GM18499 (cell line): Measurements from ENCODE around the gene HNRNPUL1.
"Not testable (repeated sequence)": the region's sequence is repeated elsewhere in the genome, so short reads cannot be mapped to it uniquely, and the experiment has no call there.

Experiments
- ATAC-seq: cut with Tn5 transposase; IDR thresholded peaks from one replicate; pipeline ENCODE4 v1.9.1; 2021; ENCODE audit warnings: moderate number of reproducible peaks; ENCODE audit not compliant: insufficient read depth, unreplicated experiment

The HNRNPUL1 gene

DNA sequence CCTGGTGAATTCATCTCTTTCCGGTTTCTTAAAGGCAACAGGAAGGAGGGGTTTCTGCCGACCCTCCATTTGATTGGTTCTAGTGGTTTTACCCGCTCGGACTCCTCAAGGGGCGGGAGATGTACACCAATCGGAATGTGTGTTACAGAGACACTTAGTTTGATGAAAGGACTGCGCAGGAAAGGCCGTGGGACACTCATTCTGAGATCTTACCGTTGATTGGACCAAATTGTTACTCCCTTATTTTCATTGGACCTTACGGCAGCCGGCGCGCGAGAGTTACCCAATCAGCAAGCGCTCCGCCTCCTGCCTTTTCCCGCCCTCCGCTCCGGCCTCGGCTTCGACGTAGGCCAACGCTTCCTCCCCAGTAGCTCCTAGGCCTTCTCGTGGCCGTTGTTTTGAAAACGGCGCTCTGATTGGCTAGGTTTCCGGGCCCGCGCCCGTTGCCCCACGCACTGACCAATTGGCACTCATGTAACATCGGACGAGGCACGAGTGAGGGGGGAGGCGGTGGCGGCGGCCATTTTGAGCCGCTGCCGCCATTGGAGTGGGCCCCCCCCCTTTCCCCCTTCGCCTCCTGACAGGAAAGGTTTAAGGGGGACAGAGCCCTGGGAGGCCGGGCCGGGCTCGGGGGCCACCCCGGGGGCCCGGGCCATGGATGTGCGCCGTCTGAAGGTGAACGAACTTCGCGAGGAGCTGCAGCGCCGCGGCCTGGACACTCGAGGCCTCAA lies at the start of gene HNRNPUL1:
Gene HNRNPUL1, plus strand, starts transcription at position 523 of the 731 bp plus-strand sequence. Its CDS starts 132 bp downstream, at position 655.
- ATAC-seq: peak; percentile 66

DNA sequence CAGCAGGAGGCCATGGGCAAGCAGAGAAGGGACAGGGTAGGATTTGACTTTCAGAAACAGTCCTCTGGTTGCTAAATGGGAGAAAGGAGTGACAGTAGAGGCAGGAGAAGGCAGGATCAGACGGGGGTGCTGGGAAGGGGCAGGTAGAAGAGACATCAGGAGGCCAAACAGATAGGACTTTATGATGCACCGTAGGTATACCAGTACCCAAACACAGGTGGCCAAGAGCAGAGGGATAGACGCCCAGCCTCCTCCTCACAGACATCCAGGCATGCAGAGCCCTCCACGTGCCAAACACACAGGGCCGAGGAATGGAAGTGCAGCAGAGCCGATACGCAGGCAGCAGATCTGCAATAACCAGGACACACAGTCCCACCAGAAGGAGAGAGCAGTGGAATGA lies 46.4 kb upstream of the HNRNPUL1 start:
- ATAC-seq: no peak

DNA sequence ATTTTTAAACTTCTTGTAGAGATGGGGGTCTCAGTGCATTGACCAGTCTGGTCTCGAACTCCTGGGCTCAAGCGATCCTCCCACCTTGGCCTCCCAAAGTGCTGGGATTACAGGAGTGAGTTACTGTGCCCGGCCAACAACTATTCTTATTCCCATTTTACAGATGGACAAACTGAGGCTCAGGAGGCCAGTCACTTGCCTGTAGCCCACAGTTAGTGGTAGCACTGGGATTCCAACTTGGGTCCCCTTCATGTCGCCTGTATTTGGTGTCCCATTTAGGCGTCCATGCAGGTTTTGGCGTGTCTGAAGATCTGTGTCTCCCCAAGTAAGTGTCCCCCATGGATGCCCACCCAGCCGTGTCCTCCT lies 45.9 kb upstream of the HNRNPUL1 start:
- ATAC-seq: no peak

GRCh38 chr19:41218615-41219507 lies 45.3 kb upstream of the HNRNPUL1 start, which contains the start of gene AXL:
TSS of gene AXL (plus strand) at chr19:41219223. CDS start at chr19:41219393, 170 bp downstream.
- no peak for ATAC-seq

DNA sequence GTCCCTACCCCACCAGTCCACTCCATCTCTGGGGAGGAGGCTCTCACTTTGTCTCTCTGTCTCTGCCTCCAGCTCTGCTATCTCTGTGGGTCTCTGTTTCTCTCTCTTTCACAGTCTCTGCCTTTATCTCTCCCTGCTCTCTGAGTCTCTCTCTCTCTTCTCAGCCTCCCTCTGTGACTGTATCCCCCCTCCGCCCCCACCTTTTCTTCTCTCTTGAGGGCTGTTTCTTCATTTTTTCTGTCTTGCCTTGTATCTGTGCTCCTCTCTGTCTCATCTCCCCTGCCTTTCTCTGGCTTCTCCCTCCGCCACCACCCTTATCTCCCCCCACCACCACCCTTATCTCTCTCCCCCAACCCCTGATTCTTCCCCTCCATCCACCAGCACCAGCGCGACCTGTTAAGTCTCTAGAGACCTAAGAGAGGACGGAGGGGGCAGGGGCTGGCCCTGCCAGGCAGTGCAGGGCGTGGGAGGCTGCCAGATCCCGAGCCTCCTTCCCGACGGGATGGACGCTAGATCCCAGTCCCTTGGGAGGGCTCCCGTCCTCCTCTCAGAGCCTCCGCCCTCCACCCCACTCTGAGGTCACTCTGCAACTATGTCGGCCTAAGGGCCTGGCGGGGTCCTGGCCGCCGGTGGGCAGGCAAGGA lies 44.1 kb upstream of the HNRNPUL1 start:
- no peak for ATAC-seq

GRCh38 chr19:41220811-41221210 lies 43.4 kb upstream of the HNRNPUL1 start:
- ATAC-seq: no peak

DNA sequence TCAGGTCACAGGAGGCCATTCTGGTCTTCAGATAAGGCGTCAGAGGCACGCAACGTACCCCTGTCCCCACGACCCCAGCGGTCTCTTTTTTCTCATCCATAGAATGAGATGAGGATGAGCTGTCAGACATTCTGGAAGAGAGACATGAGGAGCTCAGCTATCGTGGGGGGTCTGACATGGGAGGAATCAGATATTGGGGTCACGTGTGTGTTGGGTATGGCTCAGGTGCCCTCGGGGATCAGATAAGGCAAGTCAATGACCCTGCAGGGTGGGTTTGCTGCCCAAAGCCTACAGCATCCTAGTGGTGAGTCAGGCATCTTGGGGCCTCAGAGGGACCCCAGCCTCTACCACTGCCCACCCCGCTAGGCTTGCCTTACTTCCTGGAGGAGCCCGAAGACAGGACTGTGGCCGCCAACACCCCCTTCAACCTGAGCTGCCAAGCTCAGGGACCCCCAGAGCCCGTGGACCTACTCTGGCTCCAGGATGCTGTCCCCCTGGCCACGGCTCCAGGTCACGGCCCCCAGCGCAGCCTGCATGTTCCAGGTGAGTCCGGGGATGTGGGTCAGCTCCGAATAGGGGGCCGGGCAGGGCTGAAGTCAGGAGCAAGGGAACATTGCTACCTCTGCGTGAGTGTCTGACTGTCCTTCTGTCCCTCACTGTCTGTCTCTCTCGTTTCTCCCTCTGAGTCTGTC lies 42.5 kb upstream of the HNRNPUL1 start:
- no peak for ATAC-seq

- ATAC-seq: no peak
Observed at GRCh38 chr19:41222240-41222639, 41.9 kb upstream of the HNRNPUL1 start.

DNA sequence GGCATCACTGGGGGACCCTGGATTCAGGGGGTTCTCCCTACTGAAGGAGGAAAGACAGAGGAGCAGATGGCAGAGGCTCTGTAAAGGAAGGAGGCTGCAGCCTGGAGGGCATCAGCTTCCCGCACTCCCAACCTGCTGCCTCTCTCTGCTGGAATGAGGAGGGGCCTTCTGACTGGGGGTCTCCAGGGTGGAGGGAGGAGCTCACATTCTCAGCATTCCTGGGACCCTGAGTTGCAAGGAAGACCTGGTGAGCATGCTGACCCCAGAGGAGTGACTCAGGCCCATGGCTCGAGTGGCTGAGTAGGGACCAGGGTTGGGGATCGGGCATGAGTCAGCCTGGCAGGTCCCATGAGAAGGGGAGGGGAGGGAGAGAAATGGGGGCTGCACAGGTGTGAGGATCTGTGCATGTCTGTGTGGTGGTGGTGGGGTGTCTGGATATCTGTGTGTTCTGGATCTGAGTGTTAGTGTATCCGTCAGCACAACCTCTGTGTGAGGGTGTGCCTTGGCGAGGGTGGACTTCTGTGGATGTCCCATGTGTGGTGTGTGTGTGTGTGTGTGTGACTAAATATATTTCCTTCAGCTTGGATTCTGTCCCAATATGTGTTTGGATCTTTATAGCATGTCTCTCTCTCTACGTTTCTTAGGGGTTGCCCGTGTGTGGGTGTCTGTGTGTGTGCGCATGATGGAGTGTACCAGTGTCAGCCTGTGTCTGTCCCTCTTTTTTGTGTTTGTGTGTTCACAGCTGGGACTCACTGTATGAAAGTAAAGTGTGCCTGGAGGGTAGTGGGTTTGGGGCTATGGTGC lies 40.5 kb upstream of the HNRNPUL1 start:
- no peak for ATAC-seq

DNA sequence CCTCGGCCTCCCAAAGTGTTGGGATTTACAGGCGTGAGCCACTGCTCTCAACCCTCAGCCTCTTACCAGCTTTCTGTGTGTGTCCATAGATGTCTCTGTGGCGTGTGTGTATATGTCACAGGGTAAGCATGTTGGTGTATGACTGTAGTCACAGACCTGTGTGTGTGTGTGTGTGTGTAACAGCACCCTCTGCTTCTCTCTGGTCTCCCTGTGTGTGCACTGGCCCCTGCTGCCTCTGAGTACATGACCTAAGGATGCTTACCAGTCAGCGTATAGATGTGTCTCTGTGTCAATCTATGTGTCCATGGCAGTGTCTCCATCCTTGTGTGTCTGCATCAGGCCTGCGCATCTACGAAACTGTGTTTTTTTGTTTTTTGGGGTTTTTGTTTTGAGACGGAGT lies 39.5 kb upstream of the HNRNPUL1 start:
- ATAC-seq: no peak

- ATAC-seq: no peak
Observed at GRCh38 chr19:41225238-41226052, 38.7 kb upstream of the HNRNPUL1 start.

- no peak for ATAC-seq
Observed at GRCh38 chr19:41226053-41226873, 37.9 kb upstream of the HNRNPUL1 start.

GRCh38 chr19:41226874-41227390 lies 37.2 kb upstream of the HNRNPUL1 start:
- ATAC-seq: no peak

GRCh38 chr19:41228486-41228885 lies 35.7 kb upstream of the HNRNPUL1 start:
- no peak for ATAC-seq

DNA sequence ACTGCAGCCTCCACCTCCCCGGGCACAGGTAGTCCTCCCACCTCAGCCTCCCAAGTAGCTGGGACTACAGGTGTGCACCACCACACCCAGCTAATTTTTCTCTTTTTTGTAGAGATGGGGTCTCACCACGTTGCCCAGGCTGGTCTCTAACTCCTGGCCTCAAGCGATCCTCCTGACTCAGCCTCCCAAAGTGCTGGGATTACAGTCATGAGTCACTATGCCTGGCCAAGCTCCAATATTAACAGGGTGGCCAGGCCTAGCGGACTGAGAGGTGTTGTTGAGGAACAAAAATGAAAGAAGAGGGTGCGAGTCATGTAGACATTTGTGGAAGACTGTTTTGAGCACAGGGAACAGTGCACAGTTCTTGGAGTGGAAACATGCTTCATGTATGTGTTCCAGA lies 34.8 kb upstream of the HNRNPUL1 start:
- not testable (repeated sequence) for ATAC-seq

- no peak for ATAC-seq
Observed at GRCh38 chr19:41230067-41230857, 33.9 kb upstream of the HNRNPUL1 start.

DNA sequence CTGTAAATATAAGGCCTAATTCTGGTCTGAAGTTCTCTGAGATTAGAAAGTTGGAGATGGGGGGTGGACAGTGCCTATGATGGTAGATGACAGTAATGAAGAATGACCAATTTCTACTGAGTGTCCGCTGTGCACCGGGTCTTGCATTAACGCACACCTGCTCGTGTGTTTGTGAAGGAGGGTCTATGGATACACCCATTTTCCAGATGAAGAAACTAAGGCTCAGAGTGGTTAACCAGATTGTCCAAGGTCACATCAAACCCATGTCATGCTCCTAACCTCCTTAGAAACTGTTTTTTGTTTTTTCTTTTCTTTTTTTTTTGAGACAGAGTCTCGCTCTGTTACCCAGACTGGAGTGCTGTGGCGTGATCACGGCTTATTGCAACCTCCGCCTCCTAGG lies 31.5 kb upstream of the HNRNPUL1 start:
- ATAC-seq: no peak
